Measurements from ENCODE around the gene BRD2.

DNA sequence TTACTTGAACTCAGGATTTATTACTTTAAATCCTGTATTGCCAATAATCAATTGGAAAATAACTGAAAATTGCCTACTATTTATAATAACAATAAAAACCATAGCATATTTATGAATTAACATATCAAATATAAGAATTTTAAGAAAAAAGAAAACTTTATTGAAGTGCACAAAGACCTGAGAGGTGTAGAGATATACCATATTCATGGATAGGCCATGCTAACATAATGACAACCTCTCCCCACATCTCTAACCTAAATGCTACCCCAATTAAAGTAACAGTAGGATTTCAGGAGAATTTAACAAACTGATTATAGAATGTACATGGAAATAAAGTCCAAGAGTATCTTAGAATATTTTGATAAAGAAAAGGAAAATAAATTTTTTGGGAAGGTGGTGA, 22.4 kb upstream of the BRD2 start:
- TF ChIP-seq CTCF (conservative IDR thresholded peaks at IDR 0.05; ENCODE audit: low read depth, low read length) (no peak), RFX5 (IDR thresholded peaks at IDR 0.05; ENCODE audit: low read depth, low read length) (no peak)
